GM23338 (cell line): ENCODE measurements around the gene SLC1A3. TPM values are rescaled to one million over a fixed set of nuclear protein-coding genes. Genes with fewer than 3 reads are reported as not detected.
"Not testable (repeated sequence)": the region's sequence is repeated elsewhere in the genome, so short reads cannot be mapped to it uniquely, and the experiment has no call there.

Experiments
- ATAC-seq: fragments of 200-7000 bp; cut with Tn5 transposase; 3 replicates; pipeline ENCODE4 v1.9.1; 2020
- DNase-seq: peaks from one replicate; pipeline ENCODE4 v3.0.0-alpha.2; 2015; ENCODE audit warnings: low spot score
- H2AFZ ChIP-seq: fragments of 200-600 bp; sonication (generic); 2 replicates; pipeline ENCODE4 v1.8.0; 2016; ENCODE audit warnings: antibody characterized with exemption, mild to moderate bottlenecking, moderate library complexity
- H3F3A ChIP-seq: fragments of 200-600 bp; sonication (generic); replicated peaks from 2 replicates; pipeline ENCODE4 v1.8.0; 2017; ENCODE audit warnings: antibody characterized with exemption, mixed run types, low read depth
- H3K27ac ChIP-seq: fragments of 200-600 bp; sonication (generic); 2 replicates; pipeline ENCODE4 v1.6.1; 2016; ENCODE audit warnings: low read depth
- H3K27me3 ChIP-seq: fragments of 200-600 bp; sonication (generic); 2 replicates; pipeline ENCODE4 v1.8.0; 2016; ENCODE audit warnings: mild to moderate bottlenecking, mixed run types, moderate library complexity; ENCODE audit not compliant: insufficient read depth
- H3K36me3 ChIP-seq: fragments of 200-600 bp; sonication (generic); 2 replicates; pipeline ENCODE4 v1.8.0; 2016; ENCODE audit warnings: mild to moderate bottlenecking; ENCODE audit not compliant: insufficient read depth
- H3K4me1 ChIP-seq: fragments of 200-600 bp; sonication (generic); 2 replicates; pipeline ENCODE4 v1.8.0; 2016; ENCODE audit warnings: mild to moderate bottlenecking, moderate library complexity; ENCODE audit not compliant: insufficient read depth
- H3K4me2 ChIP-seq: fragments of 200-600 bp; sonication (generic); 2 replicates; pipeline ENCODE4 v1.7.1; 2017; ENCODE audit warnings: mixed run types
- H3K4me3 ChIP-seq: fragments of 200-600 bp; sonication (generic); 2 replicates; pipeline ENCODE4 v1.6.1; 2016; ENCODE audit warnings: mixed run types
- H3K79me2 ChIP-seq: fragments of 200-600 bp; sonication (generic); replicated peaks from 2 replicates; pipeline ENCODE4 v1.8.0; 2017; ENCODE audit warnings: mild to moderate bottlenecking; ENCODE audit not compliant: insufficient read depth
- H3K9me2 ChIP-seq: fragments of 200-600 bp; sonication (generic); 2 replicates; pipeline ENCODE4 v1.8.0; 2017; ENCODE audit not compliant: insufficient read depth
- H4K20me1 ChIP-seq: fragments of 200-600 bp; sonication (generic); replicated peaks from 2 replicates; pipeline ENCODE4 v1.8.0; 2017; ENCODE audit warnings: mild to moderate bottlenecking; ENCODE audit not compliant: insufficient read depth
- H3K27ac Mint-ChIP-seq: 2 replicates; pipeline ENCODE4 v1.8.0; 2020; ENCODE audit warnings: inconsistent platforms, mild to moderate bottlenecking, moderate library complexity, mixed read lengths
- H3K27me3 Mint-ChIP-seq: 3 replicates; pipeline ENCODE4 v1.8.0; 2022; ENCODE audit warnings: low read depth, mild to moderate bottlenecking, moderate library complexity, mixed read lengths, inconsistent platforms; ENCODE audit not compliant: insufficient read depth, poor library complexity
- H3K36me3 Mint-ChIP-seq: 3 replicates; pipeline ENCODE4 v1.8.0; 2021; ENCODE audit warnings: low read depth, mild to moderate bottlenecking, inconsistent platforms, moderate library complexity, mixed read lengths
- H3K4me1 Mint-ChIP-seq: 3 replicates; pipeline ENCODE4 v1.8.0; 2020; ENCODE audit warnings: mild to moderate bottlenecking, inconsistent platforms, mixed read lengths
- H3K4me3 Mint-ChIP-seq: 3 replicates; pipeline ENCODE4 v1.8.0; 2021; ENCODE audit warnings: moderate library complexity, mild to moderate bottlenecking, inconsistent platforms, mixed read lengths
- H3K9me3 Mint-ChIP-seq: 3 replicates; pipeline ENCODE4 v1.8.0; 2020; ENCODE audit warnings: moderate library complexity, mild to moderate bottlenecking, inconsistent platforms, mixed read lengths
- CREB1 ChIP-seq: fragments of 250-450 bp; sonication (Bioruptor Pico); IDR thresholded peaks from 2 replicates; pipeline ENCODE4 v1.5.0; 2020; ENCODE audit warnings: low read depth, mild to moderate bottlenecking, moderate library complexity
- EZH2phosphoT487 ChIP-seq: fragments of 200-600 bp; sonication (generic); IDR thresholded peaks from one replicate; pipeline ENCODE4 v1.8.1; 2018; ENCODE audit warnings: antibody characterized with exemption; ENCODE audit not compliant: unreplicated experiment
- JUNB ChIP-seq: IDR thresholded peaks from one replicate; pipeline ENCODE4 v1.6.1; 2016; ENCODE audit warnings: antibody characterized with exemption; ENCODE audit not compliant: unreplicated experiment
- POLR2AphosphoS5 ChIP-seq: IDR thresholded peaks from 2 replicates; pipeline ENCODE4 v1.6.1; 2016; ENCODE audit warnings: antibody characterized with exemption, low read depth
- ZNF114 ChIP-seq: fragments of 250-450 bp; sonication (Bioruptor Pico); IDR thresholded peaks from 2 replicates; pipeline ENCODE4 v1.5.0; 2020; ENCODE audit warnings: mild to moderate bottlenecking, moderate library complexity
- ZNF331 ChIP-seq: fragments of 250-450 bp; sonication (Bioruptor Pico); IDR thresholded peaks from 2 replicates; pipeline ENCODE4 v1.5.0; 2020; ENCODE audit warnings: low read depth, mild to moderate bottlenecking, moderate library complexity
- polyA plus RNA-seq: library from polyadenylated mRNA; unstranded; fragments of >200 nt; fragmentation: Nextera tagmentation; extraction: Ambion mirVana; gene quantifications from 2 replicates; pipeline ENCODE4 v1.2.1, GENCODE V29; 2016
- total RNA-seq: library from RNA; depleted of rRNA; stranded (reverse); fragments of >200 nt; shearing (Covaris generic); gene quantifications from 2 replicates; pipeline ENCODE4 v1.2.3, GENCODE V29; 2014
- TF ChIP-seq, protein P1 (sequence below): fragments of 250-450 bp; sonication (Bioruptor Pico); IDR thresholded peaks from 2 replicates; pipeline ENCODE4 v1.5.0; 2020; ENCODE audit warnings: mild to moderate bottlenecking, moderate library complexity

SLC1A3 gene
- total and polyA plus RNA-seq, 2 experiments from 2014 or later, result 29.0 to 40.7 TPM

- no peak overlapping the region for H3K4me3 ChIP-seq
- no peak overlapping the region for H3K27ac ChIP-seq
- no peaks in the 10 kb centered on the region for H3F3A ChIP-seq
- ATAC-seq (no peak), DNase-seq (no peak)
- no peaks in the 10 kb centered on the region for H3K27me3 ChIP-seq
- H4K20me1 ChIP-seq, result no peaks in the 10 kb centered on the region
- no peak overlapping the region for H3K4me2 ChIP-seq
- H3K36me3 ChIP-seq, result no peaks in the 10 kb centered on the region
- no peak for TF ChIP-seq CREB1
- TF ChIP-seq, protein P1, sequence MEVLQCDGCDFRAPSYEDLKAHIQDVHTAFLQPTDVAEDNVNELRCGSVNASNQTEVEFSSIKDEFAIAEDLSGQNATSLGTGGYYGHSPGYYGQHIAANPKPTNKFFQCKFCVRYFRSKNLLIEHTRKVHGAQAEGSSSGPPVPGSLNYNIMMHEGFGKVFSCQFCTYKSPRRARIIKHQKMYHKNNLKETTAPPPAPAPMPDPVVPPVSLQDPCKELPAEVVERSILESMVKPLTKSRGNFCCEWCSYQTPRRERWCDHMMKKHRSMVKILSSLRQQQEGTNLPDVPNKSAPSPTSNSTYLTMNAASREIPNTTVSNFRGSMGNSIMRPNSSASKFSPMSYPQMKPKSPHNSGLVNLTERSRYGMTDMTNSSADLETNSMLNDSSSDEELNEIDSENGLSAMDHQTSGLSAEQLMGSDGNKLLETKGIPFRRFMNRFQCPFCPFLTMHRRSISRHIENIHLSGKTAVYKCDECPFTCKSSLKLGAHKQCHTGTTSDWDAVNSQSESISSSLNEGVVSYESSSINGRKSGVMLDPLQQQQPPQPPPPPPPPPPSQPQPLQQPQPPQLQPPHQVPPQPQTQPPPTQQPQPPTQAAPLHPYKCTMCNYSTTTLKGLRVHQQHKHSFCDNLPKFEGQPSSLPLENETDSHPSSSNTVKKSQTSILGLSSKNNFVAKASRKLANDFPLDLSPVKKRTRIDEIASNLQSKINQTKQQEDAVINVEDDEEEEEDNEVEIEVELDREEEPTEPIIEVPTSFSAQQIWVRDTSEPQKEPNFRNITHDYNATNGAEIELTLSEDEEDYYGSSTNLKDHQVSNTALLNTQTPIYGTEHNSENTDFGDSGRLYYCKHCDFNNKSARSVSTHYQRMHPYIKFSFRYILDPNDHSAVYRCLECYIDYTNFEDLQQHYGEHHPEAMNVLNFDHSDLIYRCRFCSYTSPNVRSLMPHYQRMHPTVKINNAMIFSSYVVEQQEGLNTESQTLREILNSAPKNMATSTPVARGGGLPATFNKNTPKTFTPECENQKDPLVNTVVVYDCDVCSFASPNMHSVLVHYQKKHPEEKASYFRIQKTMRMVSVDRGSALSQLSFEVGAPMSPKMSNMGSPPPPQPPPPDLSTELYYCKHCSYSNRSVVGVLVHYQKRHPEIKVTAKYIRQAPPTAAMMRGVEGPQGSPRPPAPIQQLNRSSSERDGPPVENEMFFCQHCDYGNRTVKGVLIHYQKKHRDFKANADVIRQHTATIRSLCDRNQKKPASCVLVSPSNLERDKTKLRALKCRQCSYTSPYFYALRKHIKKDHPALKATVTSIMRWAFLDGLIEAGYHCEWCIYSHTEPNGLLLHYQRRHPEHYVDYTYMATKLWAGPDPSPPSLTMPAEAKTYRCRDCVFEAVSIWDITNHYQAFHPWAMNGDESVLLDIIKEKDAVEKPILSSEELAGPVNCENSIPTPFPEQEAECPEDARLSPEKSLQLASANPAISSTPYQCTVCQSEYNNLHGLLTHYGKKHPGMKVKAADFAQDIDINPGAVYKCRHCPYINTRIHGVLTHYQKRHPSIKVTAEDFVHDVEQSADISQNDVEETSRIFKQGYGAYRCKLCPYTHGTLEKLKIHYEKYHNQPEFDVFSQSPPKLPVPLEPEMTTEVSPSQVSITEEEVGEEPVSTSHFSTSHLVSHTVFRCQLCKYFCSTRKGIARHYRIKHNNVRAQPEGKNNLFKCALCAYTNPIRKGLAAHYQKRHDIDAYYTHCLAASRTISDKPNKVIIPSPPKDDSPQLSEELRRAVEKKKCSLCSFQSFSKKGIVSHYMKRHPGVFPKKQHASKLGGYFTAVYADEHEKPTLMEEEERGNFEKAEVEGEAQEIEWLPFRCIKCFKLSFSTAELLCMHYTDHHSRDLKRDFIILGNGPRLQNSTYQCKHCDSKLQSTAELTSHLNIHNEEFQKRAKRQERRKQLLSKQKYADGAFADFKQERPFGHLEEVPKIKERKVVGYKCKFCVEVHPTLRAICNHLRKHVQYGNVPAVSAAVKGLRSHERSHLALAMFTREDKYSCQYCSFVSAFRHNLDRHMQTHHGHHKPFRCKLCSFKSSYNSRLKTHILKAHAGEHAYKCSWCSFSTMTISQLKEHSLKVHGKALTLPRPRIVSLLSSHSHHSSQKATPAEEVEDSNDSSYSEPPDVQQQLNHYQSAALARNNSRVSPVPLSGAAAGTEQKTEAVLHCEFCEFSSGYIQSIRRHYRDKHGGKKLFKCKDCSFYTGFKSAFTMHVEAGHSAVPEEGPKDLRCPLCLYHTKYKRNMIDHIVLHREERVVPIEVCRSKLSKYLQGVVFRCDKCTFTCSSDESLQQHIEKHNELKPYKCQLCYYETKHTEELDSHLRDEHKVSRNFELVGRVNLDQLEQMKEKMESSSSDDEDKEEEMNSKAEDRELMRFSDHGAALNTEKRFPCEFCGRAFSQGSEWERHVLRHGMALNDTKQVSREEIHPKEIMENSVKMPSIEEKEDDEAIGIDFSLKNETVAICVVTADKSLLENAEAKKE, result no peak
- TF ChIP-seq EZH2phosphoT487, result no peak
- no peak for TF ChIP-seq JUNB
- no peak for TF ChIP-seq POLR2AphosphoS5
- TF ChIP-seq ZNF114 (CRISPR knock-in tag), result no peak
- TF ChIP-seq ZNF331 (CRISPR knock-in tag), result no peak
- Mint-ChIP-seq H3K9me3 (no peaks in the 10 kb centered on the region; the same call in 2 of the 3 replicates), H3K4me1 (peaks cover 16% of the 10 kb centered on the region), H3K27me3 (peaks cover 3% of the 10 kb centered on the region), H3K4me3 (no peak overlapping the region), H3K27ac (no peak overlapping the region), H3K36me3 (no peaks in the 10 kb centered on the region)
- no peaks in the 10 kb centered on the region for H3K79me2 ChIP-seq
- no peak overlapping the region for H2AFZ ChIP-seq
- H3K4me1 ChIP-seq, result peaks cover 18% of the 10 kb centered on the region
- peaks cover 10% of the 10 kb centered on the region; the same call in 1 of the 2 replicates for H3K9me2 ChIP-seq
Observed at GRCh38 chr5:36587354-36587753, 19.1 kb upstream of the SLC1A3 start.

- H3K4me2 ChIP-seq, H3K27me3 Mint-ChIP-seq, H3K4me3 Mint-ChIP-seq, H3K36me3 ChIP-seq, H3K27ac ChIP-seq, H3K27me3 ChIP-seq, H3K36me3 Mint-ChIP-seq, H3K79me2 ChIP-seq, H3F3A ChIP-seq, ATAC-seq, H3K9me3 Mint-ChIP-seq, H3K4me3 ChIP-seq, DNase-seq, H3K27ac Mint-ChIP-seq, H4K20me1 ChIP-seq, H2AFZ ChIP-seq: not testable (repeated sequence)
- H3K4me1 ChIP-seq, result peaks cover 23% of the 10 kb centered on the region
- H3K9me2 ChIP-seq, result peaks cover 16% of the 10 kb centered on the region; the same call in 1 of the 2 replicates
- peaks cover 26% of the 10 kb centered on the region for H3K4me1 Mint-ChIP-seq
Observed at GRCh38 chr5:36589735-36590134, 16.7 kb upstream of the SLC1A3 start.
